ENCODE data around the gene SPDYE4.

The SPDYE4 gene

DNA sequence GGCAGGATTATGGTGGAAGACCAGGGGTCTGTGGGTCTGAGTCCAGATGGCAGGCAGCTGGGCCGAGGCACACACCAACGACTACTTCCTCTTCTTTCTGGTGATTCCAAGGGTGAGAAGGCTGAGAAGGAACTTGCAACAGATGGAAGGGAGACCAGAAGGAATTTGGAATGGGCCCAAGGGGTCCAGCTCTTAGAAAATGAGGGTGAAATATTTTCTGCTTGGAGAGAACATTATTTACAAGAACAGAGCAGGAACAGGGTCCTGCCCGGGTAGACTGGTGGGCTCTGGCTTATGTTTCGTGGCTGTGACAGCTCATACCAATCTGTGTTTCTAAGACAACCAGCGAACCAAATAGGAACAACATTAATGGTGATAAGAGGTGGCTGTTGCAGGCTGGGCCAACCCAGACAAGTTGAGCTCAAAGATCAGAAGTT, 50.3 kb downstream of the SPDYE4 start:
- no peak for DNase-seq

DNA sequence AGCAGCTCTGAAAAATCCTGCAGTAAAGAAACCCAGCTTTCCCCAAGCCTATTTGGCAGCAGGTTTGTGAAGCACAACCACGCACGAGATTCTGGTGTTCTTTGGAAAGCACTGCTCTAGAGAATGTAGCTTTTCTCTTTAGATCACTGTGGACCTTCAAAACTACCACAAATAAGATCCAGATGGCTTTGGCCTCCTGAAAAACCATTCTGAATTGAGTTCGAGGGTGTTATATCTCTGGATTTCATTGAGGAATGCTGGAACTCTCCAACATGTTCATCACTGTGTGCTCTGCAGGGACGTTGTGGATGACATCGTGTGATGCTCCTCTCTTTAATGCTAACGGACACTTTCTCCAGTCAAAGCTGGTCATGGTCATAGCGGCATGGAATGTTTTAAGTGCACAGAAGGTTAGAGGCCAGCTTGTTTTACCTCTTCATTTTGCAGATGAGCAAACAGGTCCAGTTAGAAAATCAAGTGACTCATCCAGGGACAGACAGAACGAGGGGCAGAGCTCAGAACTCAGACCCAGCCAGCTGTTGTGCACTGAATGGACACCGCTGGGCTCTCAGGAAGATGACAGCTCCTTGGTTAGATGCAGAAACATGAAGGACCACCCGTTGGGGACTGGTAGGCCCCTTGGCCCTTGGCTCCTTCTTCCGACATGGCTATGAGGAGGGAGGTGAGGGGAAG, 50.9 kb downstream of the SPDYE4 start:
- no peak for DNase-seq

DNA sequence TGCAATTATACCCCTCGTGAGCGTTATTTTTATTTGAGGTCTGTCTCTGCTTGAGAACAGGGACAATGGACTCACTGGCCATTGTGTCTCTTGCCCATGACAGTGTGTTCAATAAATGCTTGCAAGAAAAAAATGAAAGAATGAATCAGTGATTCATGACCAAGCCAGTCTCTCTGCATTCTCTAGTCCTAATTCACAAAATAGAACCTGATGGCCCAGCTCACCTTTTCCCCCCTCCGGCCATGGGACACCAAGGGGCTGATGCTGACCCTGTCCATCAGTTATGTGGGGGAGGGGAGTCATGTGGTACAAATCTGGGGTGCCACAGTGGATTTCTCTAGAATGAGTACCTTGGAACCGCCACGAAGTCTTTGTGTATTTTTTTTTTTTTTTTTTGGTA, 51.9 kb downstream of the SPDYE4 start:
- DNase-seq, result no peak

DNA sequence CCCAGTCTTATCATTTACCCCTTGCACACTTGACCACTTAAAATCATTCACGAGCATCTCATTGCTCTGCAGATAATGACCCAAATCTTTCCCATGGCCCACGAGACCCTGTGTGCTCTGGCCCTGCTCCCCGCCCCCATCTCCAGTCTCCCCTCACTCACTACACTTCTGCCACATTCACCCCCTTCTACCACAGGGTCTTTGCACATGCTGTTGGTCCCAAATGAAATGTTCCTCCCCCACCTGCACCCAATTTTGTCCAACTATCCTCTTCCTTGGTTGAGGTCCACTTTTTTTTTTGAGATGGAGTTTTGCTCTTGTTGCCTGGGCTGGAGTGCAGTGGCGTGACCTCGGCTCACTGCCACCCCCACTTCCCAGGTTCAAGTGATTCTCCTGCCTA, 52.9 kb downstream of the SPDYE4 start:
- no peak for DNase-seq

DNA sequence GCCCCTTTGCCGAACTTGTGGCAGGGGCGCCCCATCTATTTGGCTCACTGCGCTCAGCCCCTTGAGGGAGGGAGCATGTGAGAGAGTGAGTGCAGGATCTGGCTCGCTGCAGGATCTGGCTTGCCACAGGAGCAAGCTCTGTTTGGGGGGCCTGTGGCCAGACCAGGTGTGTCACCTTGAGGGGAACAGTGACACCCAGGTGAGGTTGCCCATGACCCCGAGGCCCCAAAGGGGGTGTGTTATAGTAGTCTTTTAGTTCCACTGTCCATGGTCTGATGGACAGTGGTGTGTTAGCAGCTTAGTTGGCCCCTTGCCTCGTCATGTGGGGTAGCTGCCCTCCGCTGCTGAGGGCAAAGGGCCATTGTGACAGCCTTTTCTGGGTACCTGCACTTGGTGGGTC, 55.3 kb downstream of the SPDYE4 start:
- DNase-seq, result no peak

DNA sequence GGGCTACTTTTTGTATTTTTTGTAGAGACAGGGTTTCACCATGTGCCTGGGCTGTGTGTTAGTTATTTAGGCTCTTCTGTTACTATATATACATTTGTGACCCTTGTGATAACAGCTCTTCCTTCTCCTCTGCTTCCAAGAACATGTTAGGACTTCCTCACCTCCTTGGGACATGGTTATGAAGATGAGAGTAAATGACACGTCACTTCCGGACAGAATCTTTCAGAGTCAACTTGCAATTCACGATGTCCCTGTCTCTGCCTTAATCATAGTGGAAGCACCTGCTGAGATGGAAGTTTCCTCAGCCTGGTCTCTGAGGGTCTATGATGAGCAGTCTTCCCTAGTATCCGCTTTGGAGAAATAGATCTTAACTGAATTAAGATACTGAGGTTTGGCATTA, 56.6 kb downstream of the SPDYE4 start:
- no peak for DNase-seq

DNA sequence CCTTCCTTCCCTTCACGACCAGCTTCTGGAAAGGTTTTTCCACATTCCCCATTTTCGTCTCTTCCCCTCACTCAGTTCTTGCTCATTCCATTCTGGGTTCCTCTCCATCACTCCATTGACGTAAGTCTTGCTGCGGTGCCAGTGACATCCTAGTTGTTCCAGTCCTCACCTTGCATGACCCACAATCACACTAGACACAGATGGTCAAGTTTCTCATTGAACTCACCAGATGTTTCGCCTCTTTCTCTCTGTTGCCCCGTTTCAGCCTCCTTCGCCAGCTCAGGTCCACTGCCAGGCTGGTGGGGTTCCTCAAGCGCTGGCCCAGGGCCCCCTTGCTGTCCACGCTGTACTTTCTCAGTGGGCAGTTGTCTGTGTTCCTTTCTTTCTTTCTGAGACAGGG, 57.1 kb downstream of the SPDYE4 start:
- DNase-seq, result no peak
